Caco-2 (cell line): ENCODE results near the gene FER. TPM values are rescaled to one million over a fixed set of nuclear protein-coding genes. Genes with fewer than 3 reads are reported as not detected.

ENCODE experiments used
- BruUV-seq: library from RNA; stranded (reverse); fragments of 400-500 nt; replicated peaks from 2 replicates; lab custom pipeline; 2021; lab: Mats Ljungman, UMichigan
- CTCF ChIA-PET: fragments of 300-600 bp; sonication (Branson Sonifier 250); formaldehyde crosslinking; loops from one replicate; lab custom pipeline; 2022; ENCODE audit warnings: antibody characterized with exemption; lab: Charles Lee
- POLR2A ChIA-PET: fragments of 300-600 bp; sonication (Branson Sonifier 250); formaldehyde crosslinking; loops from one replicate; lab custom pipeline; 2022; ENCODE audit warnings: antibody characterized with exemption; lab: Charles Lee
- DNase-seq, 2 experiments: peaks; one replicate each; pipeline versions ENCODE4 v3.0.0 to v3.0.0-alpha.2; 2020 to 2022
- H3K27me3 ChIP-seq: replicated peaks from 2 replicates; pipeline ENCODE4 v1.6.0; 2011; ENCODE audit warnings: low read length; ENCODE audit not compliant: control insufficient read depth, insufficient read depth
- H3K36me3 ChIP-seq: 2 replicates; pipeline ENCODE4 v1.5.1; 2011; ENCODE audit warnings: low read length; ENCODE audit not compliant: control insufficient read depth, insufficient read depth
- H3K4me1 ChIP-seq: fragments of 250-450 bp; sonication (Bioruptor Pico); 2 replicates; pipeline ENCODE4 v1.5.1; 2020; ENCODE audit warnings: mild to moderate bottlenecking
- H3K4me3 ChIP-seq: 2 replicates; pipeline ENCODE4 v1.5.1; 2011; ENCODE audit warnings: low read depth, mild to moderate bottlenecking, control low read depth, low read length
- H3K9me3 ChIP-seq: fragments of 250-450 bp; sonication (Bioruptor Pico); 2 replicates; pipeline ENCODE4 v1.5.1; 2020; ENCODE audit warnings: mild to moderate bottlenecking, moderate library complexity
- H3K27ac Mint-ChIP-seq: one replicate; pipeline ENCODE4 v1.8.0; 2022; ENCODE audit warnings: mixed read lengths; ENCODE audit not compliant: unreplicated experiment
- H3K27me3 Mint-ChIP-seq: one replicate; pipeline ENCODE4 v1.8.0; 2022; ENCODE audit warnings: mixed read lengths; ENCODE audit not compliant: insufficient read depth, unreplicated experiment
- H3K36me3 Mint-ChIP-seq: one replicate; pipeline ENCODE4 v1.8.0; 2022; ENCODE audit warnings: mild to moderate bottlenecking, mixed read lengths; ENCODE audit not compliant: insufficient read depth, unreplicated experiment
- H3K4me1 Mint-ChIP-seq: one replicate; pipeline ENCODE4 v1.8.0; 2022; ENCODE audit warnings: low read depth, mixed read lengths; ENCODE audit not compliant: unreplicated experiment
- H3K4me3 Mint-ChIP-seq: one replicate; pipeline ENCODE4 v1.8.0; 2022; ENCODE audit warnings: mild to moderate bottlenecking, moderate library complexity, mixed read lengths; ENCODE audit not compliant: unreplicated experiment
- H3K9me3 Mint-ChIP-seq: one replicate; pipeline ENCODE4 v1.8.0; 2022; ENCODE audit warnings: mixed read lengths; ENCODE audit not compliant: unreplicated experiment
- CTCF ChIP-seq, 2 experiments: fragments of 200-600 bp in 1 of 2; IDR thresholded peaks; 1 replicate in 1 of 2; 2 replicates in 1 of 2; pipeline versions ENCODE4 v1.5.1 to v1.8.0; 2011 to 2022; ENCODE audit warnings: antibody characterized with exemption in 1 of 2, control low read depth in 1 of 2, inconsistent platforms in 1 of 2, low read depth in 1 of 2, low read length in 1 of 2, mild to moderate bottlenecking in 1 of 2, moderate library complexity in 1 of 2; ENCODE audit not compliant: insufficient read depth in 1 of 2, severe bottlenecking in 1 of 2, unreplicated experiment in 1 of 2
- intact Hi-C: fragments of 100-400 bp; cut with micrococcal nuclease; formaldehyde crosslinking; loops from one replicate; pipeline ENCODE4 v1.10.0; 2022; ENCODE audit not compliant: unreplicated experiment
- total RNA-seq: library from RNA; stranded (reverse); gene quantifications from 2 replicates; pipeline ENCODE4 v1.2.3, GENCODE V29; 2022

Gene FER
- total RNA-seq, 1 experiment from 2014 or later, result 43.1 TPM

- ChIA-PET CTCF (no interaction called here), POLR2A (no interaction called here)
- intact Hi-C loops, result no loop called here
- H3K4me3 ChIP-seq, result no peak overlapping the region
- Mint-ChIP-seq H3K4me1 (no peaks in the 10 kb centered on the region), H3K36me3 (peaks cover 6% of the 10 kb centered on the region), H3K9me3 (no peaks in the 10 kb centered on the region), H3K27me3 (no peaks in the 10 kb centered on the region), H3K4me3 (no peak overlapping the region), H3K27ac (no peak overlapping the region)
- DNase-seq, result no peak
- H3K4me1 ChIP-seq, result no peaks in the 10 kb centered on the region; the same call in 1 of the 2 replicates
- H3K27me3 ChIP-seq, result no peaks in the 10 kb centered on the region
- H3K36me3 ChIP-seq, result no peaks in the 10 kb centered on the region
- H3K9me3 ChIP-seq, result no peaks in the 10 kb centered on the region
- TF ChIP-seq CTCF (IDR thresholded peaks at IDR 0.05; ENCODE audit: insufficient read depth in 1 of 2, low read depth in 1 of 2, low read length in 1 of 2, severe bottlenecking in 1 of 2, unreplicated experiment in 1 of 2), result no peak
- no TSS peak for BruUV-seq
Observed at GRCh38 chr5:109186759-109187158, 439.1 kb downstream of the FER start.

- POLR2A ChIA-PET, result no interaction called here
- no peak for DNase-seq
- H3K4me3 ChIP-seq, result no peak overlapping the region
- no peak overlapping the region for H3K27ac Mint-ChIP-seq
- no peaks in the 10 kb centered on the region for H3K9me3 Mint-ChIP-seq
- no peaks in the 10 kb centered on the region for H3K27me3 Mint-ChIP-seq
- H3K9me3 ChIP-seq, result no peaks in the 10 kb centered on the region
- H3K4me1 Mint-ChIP-seq, result no peaks in the 10 kb centered on the region
- H3K36me3 ChIP-seq, result no peaks in the 10 kb centered on the region
- H3K36me3 Mint-ChIP-seq, result peaks cover 13% of the 10 kb centered on the region
- H3K27me3 ChIP-seq, result no peaks in the 10 kb centered on the region
- H3K4me1 ChIP-seq, result no peaks in the 10 kb centered on the region; the same call in 1 of the 2 replicates
- no peak for TF ChIP-seq CTCF (IDR thresholded peaks at IDR 0.05; ENCODE audit: insufficient read depth in 1 of 2, low read depth in 1 of 2, low read length in 1 of 2, severe bottlenecking in 1 of 2, unreplicated experiment in 1 of 2)
- BruUV-seq, result no TSS peak
- no peak overlapping the region for H3K4me3 Mint-ChIP-seq
- intact Hi-C loops, result no loop called here
- CTCF ChIA-PET, result no interaction called here
Observed at GRCh38 chr5:109191153-109191558, 443.5 kb downstream of the FER start.

- no peaks in the 10 kb centered on the region for H3K27me3 ChIP-seq
- intact Hi-C loops, result no loop called here
- H3K4me3 ChIP-seq, result no peak overlapping the region
- H3K27me3 Mint-ChIP-seq, result no peaks in the 10 kb centered on the region
- DNase-seq, result no peak
- BruUV-seq, result no TSS peak
- no peaks in the 10 kb centered on the region for H3K36me3 ChIP-seq
- H3K36me3 Mint-ChIP-seq, result peaks cover 14% of the 10 kb centered on the region
- no peaks in the 10 kb centered on the region; the same call in 1 of the 2 replicates for H3K4me1 ChIP-seq
- H3K9me3 ChIP-seq, result no peaks in the 10 kb centered on the region
- CTCF ChIA-PET, result no interaction called here
- no peaks in the 10 kb centered on the region for H3K4me1 Mint-ChIP-seq
- no peaks in the 10 kb centered on the region for H3K9me3 Mint-ChIP-seq
- H3K4me3 Mint-ChIP-seq, result no peak overlapping the region
- H3K27ac Mint-ChIP-seq, result no peak overlapping the region
- no peak for TF ChIP-seq CTCF (IDR thresholded peaks at IDR 0.05; ENCODE audit: insufficient read depth in 1 of 2, low read depth in 1 of 2, low read length in 1 of 2, severe bottlenecking in 1 of 2, unreplicated experiment in 1 of 2)
- POLR2A ChIA-PET, result no interaction called here
Observed at GRCh38 chr5:109192027-109192426, 444.3 kb downstream of the FER start.
